Neural cell (in vitro differentiated cells): ENCODE results near the gene TMEM269. TPM values are rescaled to one million over a fixed set of nuclear protein-coding genes. Genes with fewer than 3 reads are reported as not detected.

ENCODE experiments used
- H2AFZ ChIP-seq: fragments of 200-600, 300-800 bp; sonication (generic), shearing (Covaris generic); 2 replicates; pipeline ENCODE4 v1.6.0; 2014; ENCODE audit warnings: low read depth, mild to moderate bottlenecking, antibody characterized with exemption, low read length, moderate library complexity
- H3F3A ChIP-seq: fragments of 200-600 bp; shearing (Covaris generic); 2 replicates; pipeline ENCODE4 v1.6.1; 2016; ENCODE audit warnings: mild to moderate bottlenecking, moderate library complexity, mixed read lengths, antibody characterized with exemption, low read length; ENCODE audit not compliant: insufficient read depth, poor library complexity, severe bottlenecking
- H3K27ac ChIP-seq: fragments of 200-600, 300-800 bp; sonication (generic), shearing (Covaris generic); 2 replicates; pipeline ENCODE4 v1.5.1; 2014; ENCODE audit warnings: mild to moderate bottlenecking, low read length, moderate library complexity
- H3K27me3 ChIP-seq: fragments of 300-800, 200-600 bp; sonication (generic), shearing (Covaris generic); 2 replicates; pipeline ENCODE4 v1.6.0; 2014; ENCODE audit warnings: mild to moderate bottlenecking, low read depth, low read length, moderate library complexity; ENCODE audit not compliant: insufficient read depth
- H3K36me3 ChIP-seq: fragments of 300-800, 200-600 bp; sonication (generic), shearing (Covaris generic); 2 replicates; pipeline ENCODE4 v1.5.1; 2014; ENCODE audit warnings: mild to moderate bottlenecking, antibody characterized with exemption, low read length, moderate library complexity; ENCODE audit not compliant: insufficient read depth
- H3K4me2 ChIP-seq: fragments of 300-800, 200-600 bp; sonication (generic), shearing (Covaris generic); 2 replicates; pipeline ENCODE4 v1.6.0; 2014; ENCODE audit warnings: mild to moderate bottlenecking, low read length
- H3K4me3 ChIP-seq: fragments of 300-800, 200-600 bp; sonication (generic), shearing (Covaris generic); 2 replicates; pipeline ENCODE4 v1.5.1; 2014; ENCODE audit warnings: mild to moderate bottlenecking, low read length, moderate library complexity
- H3K79me2 ChIP-seq: fragments of 200-600 bp; shearing (Covaris generic); replicated peaks from 2 replicates; pipeline ENCODE4 v1.6.0; 2014; ENCODE audit warnings: mild to moderate bottlenecking, low read length, moderate library complexity; ENCODE audit not compliant: insufficient read depth
- H3K9ac ChIP-seq: fragments of 300-800, 200-600 bp; sonication (generic), shearing (Covaris generic); 2 replicates; pipeline ENCODE4 v1.6.1; 2016; ENCODE audit warnings: mild to moderate bottlenecking, low read length, mixed read lengths
- H3K9me2 ChIP-seq: fragments of 200-600 bp; shearing (Covaris generic); 2 replicates; pipeline ENCODE4 v1.6.1; 2016; ENCODE audit warnings: mild to moderate bottlenecking, low read length, mixed read lengths; ENCODE audit not compliant: insufficient read depth
- H3K9me3 ChIP-seq: fragments of 200-600, 300-800 bp; sonication (generic), shearing (Covaris generic); 2 replicates; pipeline ENCODE4 v1.6.1; 2016; ENCODE audit warnings: mild to moderate bottlenecking, mixed run types, low read length, moderate library complexity, mixed read lengths
- H4K20me1 ChIP-seq: fragments of 200-600 bp; shearing (Covaris generic); 2 replicates; pipeline ENCODE4 v1.6.1; 2016; ENCODE audit warnings: mild to moderate bottlenecking, mixed run types; ENCODE audit not compliant: insufficient read depth
- CTCF ChIP-seq: fragments of 450-650 bp; IDR thresholded peaks from 2 replicates; pipeline ENCODE4 v1.5.1; 2014; ENCODE audit warnings: antibody characterized with exemption, mild to moderate bottlenecking, moderate library complexity; ENCODE audit not compliant: poor library complexity, severe bottlenecking
- EP300 ChIP-seq: fragments of 450-650 bp; conservative IDR thresholded peaks from 2 replicates; pipeline ENCODE4 v1.6.1; 2014; ENCODE audit warnings: antibody characterized with exemption, mild to moderate bottlenecking, moderate library complexity; ENCODE audit not compliant: poor library complexity, severe bottlenecking
- EZH2 ChIP-seq: fragments of 200-600, 300-800 bp; shearing (Covaris generic), sonication (generic); IDR thresholded peaks from 2 replicates; pipeline ENCODE4 v1.6.1; 2014; ENCODE audit warnings: antibody characterized with exemption, low read length, borderline replicate concordance, mild to moderate bottlenecking; ENCODE audit not compliant: insufficient read depth, poor library complexity, severe bottlenecking
- MXI1 ChIP-seq: fragments of 450-650 bp; conservative IDR thresholded peaks from 2 replicates; pipeline ENCODE4 v1.6.1; 2014; ENCODE audit warnings: antibody characterized with exemption, mild to moderate bottlenecking; ENCODE audit not compliant: poor library complexity, severe bottlenecking
- POLR2AphosphoS5 ChIP-seq: IDR thresholded peaks from 2 replicates; pipeline ENCODE4 v1.6.1; 2012
- RAD21 ChIP-seq: fragments of 450-650 bp; conservative IDR thresholded peaks from 2 replicates; pipeline ENCODE4 v1.6.1; 2014; ENCODE audit warnings: antibody characterized with exemption, mild to moderate bottlenecking, moderate library complexity
- REST ChIP-seq: IDR thresholded peaks from 2 replicates; pipeline ENCODE4 v1.6.1; 2012; ENCODE audit warnings: borderline replicate concordance
- SMC3 ChIP-seq: fragments of 450-650 bp; conservative IDR thresholded peaks from 2 replicates; pipeline ENCODE4 v1.6.1; 2014; ENCODE audit warnings: antibody characterized with exemption, mild to moderate bottlenecking, moderate library complexity; ENCODE audit not compliant: poor library complexity
- TAF1 ChIP-seq: IDR thresholded peaks from 2 replicates; pipeline ENCODE4 v1.6.1; 2012; ENCODE audit warnings: low read depth
- polyA plus RNA-seq: library from polyadenylated mRNA; depleted of rRNA; stranded (reverse); fragments of >200 nt; gene quantifications from 2 replicates; pipeline ENCODE4 v1.2.3, GENCODE V29; 2014

The TMEM269 gene
- polyA plus RNA-seq, 1 donor from 2014 or later: 1.1 TPM

GRCh38 chr1:42758641-42759040, 26.1 kb upstream of the TMEM269 start:
- peaks cover 8% of the 10 kb centered on the region for H3K79me2 ChIP-seq
- H3K27me3 ChIP-seq: no peaks in the 10 kb centered on the region
- H3K36me3 ChIP-seq: no peaks in the 10 kb centered on the region
- no peak overlapping the region for H3K4me3 ChIP-seq
- H3K9me3 ChIP-seq: no peaks in the 10 kb centered on the region
- H3K9ac ChIP-seq: no peak overlapping the region
- H3K9me2 ChIP-seq: no peaks in the 10 kb centered on the region
- no peak overlapping the region for H2AFZ ChIP-seq
- no peak overlapping the region for H3K27ac ChIP-seq
- TF ChIP-seq TAF1 (no peak), CTCF (no peak), SMC3 (no peak), MXI1 (no peak), REST (no peak), EZH2 (no peak), POLR2AphosphoS5 (no peak), EP300 (no peak), RAD21 (no peak)
- H4K20me1 ChIP-seq: no peaks in the 10 kb centered on the region
- H3K4me2 ChIP-seq: no peak overlapping the region
- H3F3A ChIP-seq: no peaks in the 10 kb centered on the region

GRCh38 chr1:42759114-42759513, 25.7 kb upstream of the TMEM269 start:
- no peak for TF ChIP-seq CTCF
- no peak for TF ChIP-seq RAD21
- TF ChIP-seq SMC3: no peak
- TF ChIP-seq EZH2: no peak
- no peak for TF ChIP-seq TAF1
- no peak for TF ChIP-seq POLR2AphosphoS5
- no peak for TF ChIP-seq REST
- TF ChIP-seq MXI1: no peak
- TF ChIP-seq EP300: no peak
- Histone ChIP-seq H3K9me2 (no peaks in the 10 kb centered on the region), H3K9me3 (no peaks in the 10 kb centered on the region), H3K27me3 (no peaks in the 10 kb centered on the region), H3K27ac (no peak overlapping the region), H3K4me2 (no peak overlapping the region), H3K4me3 (no peak overlapping the region), H3K79me2 (peaks cover 13% of the 10 kb centered on the region), H3F3A (no peaks in the 10 kb centered on the region), H2AFZ (no peak overlapping the region), H4K20me1 (no peaks in the 10 kb centered on the region), H3K9ac (no peak overlapping the region), H3K36me3 (no peaks in the 10 kb centered on the region)
